HepG2 (cell line): ENCODE measurements around the gene C1QTNF12. TPM values are rescaled to one million over a fixed set of nuclear protein-coding genes. Genes with fewer than 3 reads are reported as not detected.

ENCODE experiments used
- ATAC-seq: fragments of 200-7000 bp; cut with Tn5 transposase; 3 replicates; pipeline ENCODE4 v1.9.1; 2020; ENCODE audit warnings: mild to moderate bottlenecking, moderate library complexity
- BruUV-seq: library from RNA; stranded (reverse); fragments of 400-500 nt; replicated peaks from 2 replicates; lab custom pipeline; 2021; lab: Mats Ljungman, UMichigan
- CTCF ChIA-PET: fragments of 300-600 bp; formaldehyde crosslinking; extraction: SDS; loops from one replicate; lab custom pipeline; 2021; ENCODE audit warnings: low total read pairs, inconsistent platforms, low intra/inter-chr PET ratio; lab: Yijun Ruan, JAX
- POLR2A ChIA-PET: fragments of 350-600 bp; sonication (Branson Sonifier 250); formaldehyde crosslinking; loops from one replicate; lab custom pipeline; 2020; ENCODE audit warnings: antibody characterized with exemption, inconsistent platforms; lab: Yijun Ruan, JAX
- DNase-seq: peaks from one replicate; pipeline ENCODE4 v3.0.0-alpha.2; 2015; ENCODE audit warnings: low spot score
- FAIRE-seq: peaks from 3 replicates; lab custom pipeline; 2011; peaks lifted over from hg19 to GRCh38; lab: Jason Lieb, UNC
- H2AFZ ChIP-seq: one replicate; pipeline ENCODE4 v1.6.1; 2011; ENCODE audit warnings: low read length, inconsistent platforms
- H3K27ac ChIP-seq: fragments of 300-600 bp; 3 replicates; pipeline ENCODE4 v1.8.0; 2011; ENCODE audit warnings: mixed run types, mild to moderate bottlenecking, mixed read lengths, low read length, inconsistent platforms; ENCODE audit not compliant: insufficient read depth; ENCODE audit errors: extremely low read length
- H3K27me3 ChIP-seq, 2 experiments: fragments of 200-600 bp in 1 of 2; 2 replicates in 1 of 2; 3 replicates in 1 of 2; pipeline versions ENCODE4 v1.6.0 to v1.8.0; 2011; ENCODE audit warnings: low read length in 2 of 2, mild to moderate bottlenecking in 2 of 2, moderate library complexity in 2 of 2, inconsistent platforms in 1 of 2; ENCODE audit not compliant: insufficient read depth in 2 of 2, control insufficient read depth in 1 of 2
- H3K36me3 ChIP-seq, 2 experiments: fragments of 200-600 bp in 1 of 2; replicated peaks in 1 of 2; 2 replicates in 1 of 2; 3 replicates in 1 of 2; pipeline versions ENCODE4 v1.5.1 to v1.8.0; 2011; ENCODE audit warnings: low read length in 2 of 2, inconsistent platforms in 1 of 2; ENCODE audit not compliant: insufficient read depth in 2 of 2, control insufficient read depth in 1 of 2
- H3K4me1 ChIP-seq: 2 replicates; pipeline ENCODE4 v1.5.1; 2012; ENCODE audit warnings: low read length, inconsistent platforms; ENCODE audit not compliant: insufficient read depth
- H3K4me2 ChIP-seq: 2 replicates; pipeline ENCODE4 v1.6.0; 2011; ENCODE audit warnings: low read depth, low read length, inconsistent platforms
- H3K4me3 ChIP-seq, 3 experiments: fragments of 200-600 bp in 1 of 3; sonication (generic), shearing (Covaris generic) in 1 of 3; replicated peaks in 1 of 3; 2 replicates each; pipeline ENCODE4 v1.5.1; 2011 to 2016; ENCODE audit warnings: low read length in 3 of 3, inconsistent platforms in 2 of 3, low read depth in 2 of 3, mild to moderate bottlenecking in 2 of 3, control low read depth in 1 of 3, mixed read lengths in 1 of 3; ENCODE audit not compliant: insufficient read depth in 1 of 3
- H3K79me2 ChIP-seq: one replicate; pipeline ENCODE4 v1.6.1; 2011; ENCODE audit warnings: low read length, inconsistent platforms; ENCODE audit not compliant: insufficient read depth
- H3K9ac ChIP-seq: 2 replicates; pipeline ENCODE4 v1.6.0; 2011; ENCODE audit warnings: mild to moderate bottlenecking, low read depth, low read length, inconsistent platforms; ENCODE audit not compliant: insufficient read depth
- H3K9me3 ChIP-seq: 2 replicates; pipeline ENCODE4 v1.5.1; 2012; ENCODE audit warnings: mild to moderate bottlenecking, low read length
- H4K20me1 ChIP-seq: 2 replicates; pipeline ENCODE4 v1.6.0; 2011; ENCODE audit warnings: inconsistent platforms, mild to moderate bottlenecking, low read length, moderate library complexity; ENCODE audit not compliant: insufficient read depth
- AGO2 ChIP-seq: fragments of 200-400 bp; formaldehyde crosslinking; optimal IDR thresholded peaks from 2 replicates; pipeline ENCODE3; 2017; ENCODE audit warnings: mild to moderate bottlenecking, low read depth, low read length, moderate library complexity
- KAT7 ChIP-seq: IDR thresholded peaks from 2 replicates; pipeline ENCODE4 v1.6.1; 2018; ENCODE audit warnings: borderline replicate concordance, missing compliant biosample characterization
- MLLT10 ChIP-seq: sonication (generic); formaldehyde crosslinking; IDR thresholded peaks from 2 replicates; pipeline ENCODE4 v1.4.0; 2020; ENCODE audit warnings: missing genetic modification reagents
- POLR2A ChIP-seq, 2 experiments: IDR thresholded peaks; 2 replicates each; pipeline ENCODE4 v1.6.1; 2011; ENCODE audit warnings: low read depth in 2 of 2, low read length in 2 of 2, mild to moderate bottlenecking in 1 of 2, moderate library complexity in 1 of 2; ENCODE audit not compliant: insufficient read depth in 1 of 2
- RBFOX2 ChIP-seq: fragments of 200-400 bp; formaldehyde crosslinking; IDR thresholded peaks from 2 replicates; pipeline ENCODE4 v1.6.1; 2017; ENCODE audit warnings: low read depth, mild to moderate bottlenecking, low read length
- RBM22 ChIP-seq: fragments of 200-400 bp; formaldehyde crosslinking; optimal IDR thresholded peaks from 2 replicates; pipeline ENCODE3; 2017; ENCODE audit warnings: mild to moderate bottlenecking, low read length, moderate library complexity
- WGBS: methylation state at CpG from one replicate; pipeline ENCODE4 v1.1.6; 2017; ENCODE audit warnings: low lambda C conversion rate; 5-methylcytosine and 5-hydroxymethylcytosine counted together
- in situ Hi-C: cut with HindIII; loops from 2 replicates; pipeline ENCODE4 v1.10.0; 2017; ENCODE audit warnings: low pct_unique_long_range_greater_than_20kb; ENCODE audit not compliant: extremely low pct_ligation_motif_present
- intact Hi-C: fragments of 100-400 bp; cut with micrococcal nuclease; formaldehyde crosslinking; loops from one replicate; pipeline ENCODE4 v1.10.0; 2022; ENCODE audit not compliant: unreplicated experiment
- polyA plus RNA-seq, 8 experiments: library from polyadenylated mRNA; depleted of rRNA in 3 of 8; stranded (reverse) in 7 of 8; unstranded in 1 of 8; fragments of >200 nt; fragmentation: Illumina TruSeq in 4 of 8; extraction: Trizol in 4 of 8; gene quantifications; 2 replicates each; pipeline versions ENCODE4 v1.2.1 to v1.2.3, GENCODE V29; 2011 to 2016; ENCODE audit warnings: low read depth in 4 of 8, missing spikeins in 1 of 8, mixed read lengths in 1 of 8; ENCODE audit not compliant: insufficient read depth in 1 of 8
- total RNA-seq, 5 experiments: library from RNA; depleted of rRNA; stranded (reverse); fragments of >200 nt; fragmentation: Illumina TruSeq; extraction: Trizol; gene quantifications; 2 replicates each; pipeline ENCODE4 v1.2.3, GENCODE V29; 2016; ENCODE audit warnings: low read depth in 1 of 5

The C1QTNF12 gene
- total and polyA plus RNA-seq, 2 of the 13 experiments (the other 11 are each of a cell fraction or from before 2014, with no cell fraction given) = 0.18 to 0.64 TPM

DNA sequence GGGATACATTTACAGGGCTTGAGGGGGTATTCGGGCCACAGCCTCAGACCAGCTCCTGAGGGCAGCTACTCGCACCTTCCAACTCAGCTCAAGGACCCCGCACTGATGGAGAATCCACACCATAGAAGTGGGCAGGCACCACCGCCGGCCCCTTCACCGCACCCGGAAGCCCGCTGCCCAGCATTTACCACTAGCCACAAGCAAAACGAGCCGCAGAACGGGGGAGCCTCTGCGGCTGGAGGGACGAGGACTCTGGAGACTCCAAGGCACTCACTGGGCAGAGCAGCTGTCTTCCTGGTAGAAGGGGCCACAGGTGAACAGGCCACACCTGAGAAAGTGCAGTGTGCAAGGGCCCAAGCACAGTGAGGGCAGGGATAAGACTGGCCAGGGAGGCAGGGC, 21.8 kb upstream of the C1QTNF12 start:
- Histone ChIP-seq H3K27ac (no peak overlapping the region), H3K36me3 (peaks cover 9 to 41% of the 10 kb centered on the region in 2 experiments), H3K79me2 (peaks cover 41% of the 10 kb centered on the region), H3K9ac (no peak overlapping the region), H3K9me3 (no peaks in the 10 kb centered on the region), H2AFZ (no peak overlapping the region), H3K4me1 (peaks cover 27% of the 10 kb centered on the region), H3K4me2 (no peak overlapping the region), H4K20me1 (peaks cover 21% of the 10 kb centered on the region; the same call in 1 of the 2 replicates), H3K27me3 (no peaks in the 10 kb centered on the region; a peak in 1 of 5 replicates), H3K4me3 (no peak overlapping the region)
- in situ Hi-C loops (no loop called here), intact Hi-C loops (no loop called here)
- FAIRE-seq = no peak
- 96% methylated on average over 13 of the region's 13 CpGs for WGBS
- ATAC-seq = no peak
- no TSS peak for BruUV-seq
- TF ChIP-seq KAT7 (no peak), AGO2 (peak; percentile 13), POLR2A (IDR thresholded peaks at IDR 0.05; ENCODE audit: insufficient read depth in 1 of 2, low read depth in 2 of 2, low read length in 2 of 2) (0 out of 4 replicates have a peak, but pooled peaks of 1 of the 2 experiments have one; percentile 20), RBM22 (peak; percentile 12)
- ChIA-PET CTCF (no interaction called here), POLR2A (no interaction called here)
- no peak for DNase-seq

DNA sequence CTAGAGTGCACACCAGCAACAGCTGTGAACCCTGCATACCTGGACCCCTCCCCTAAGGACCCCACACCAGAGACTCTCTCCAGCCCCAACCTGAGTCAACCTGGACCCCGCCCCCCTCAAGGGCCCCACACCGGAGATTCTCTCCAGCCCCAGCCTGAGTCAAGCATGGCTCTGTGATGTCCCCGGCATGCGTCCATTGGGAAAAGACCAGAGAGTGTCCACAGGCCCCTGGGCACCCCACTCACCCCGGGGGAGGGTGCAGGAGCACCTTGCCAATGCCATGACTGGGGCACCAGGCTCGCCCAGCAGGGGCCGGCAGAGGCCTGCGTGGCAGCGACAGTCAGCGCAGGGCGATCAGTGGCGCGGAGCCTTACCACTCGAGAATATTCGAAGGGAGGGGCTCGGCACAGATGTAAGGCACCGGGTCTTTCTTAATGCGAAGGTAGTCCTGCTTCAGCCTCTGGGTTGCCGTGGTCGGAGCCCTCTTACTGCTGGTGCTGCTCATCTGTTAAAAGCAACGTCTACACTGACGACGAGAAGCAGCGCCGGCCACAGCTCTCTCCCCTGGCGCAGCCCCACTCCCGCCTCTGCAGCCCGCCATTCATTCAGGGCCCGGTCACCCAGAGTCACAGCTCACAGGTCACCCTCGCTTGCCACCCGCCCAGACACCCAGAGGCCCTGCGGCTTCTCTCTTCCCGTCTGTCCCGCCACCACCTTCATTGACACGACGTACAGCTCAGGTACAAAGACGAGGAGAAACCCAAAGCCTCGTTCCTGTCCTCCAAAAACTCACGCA, 21.2 kb upstream of the C1QTNF12 start:
- intact Hi-C loops (no loop called here), in situ Hi-C loops (no loop called here)
- Histone ChIP-seq H3K4me3 (no peak overlapping the region), H3K36me3 (peaks cover 9 to 47% of the 10 kb centered on the region in 2 experiments), H3K4me1 (peaks cover 27% of the 10 kb centered on the region), H4K20me1 (peaks cover 18% of the 10 kb centered on the region; the same call in 1 of the 2 replicates), H3K9ac (no peak overlapping the region), H3K27ac (no peak overlapping the region), H3K27me3 (no peaks in the 10 kb centered on the region), H3K4me2 (no peak overlapping the region), H2AFZ (no peak overlapping the region), H3K9me3 (no peaks in the 10 kb centered on the region), H3K79me2 (peaks cover 35% of the 10 kb centered on the region)
- DNase-seq (no peak), ATAC-seq (no peak), FAIRE-seq (no peak)
- 99% methylated on average over 33 of the region's 39 CpGs for WGBS
- TF ChIP-seq MLLT10 (CRISPR knock-in tag) (no peak), AGO2 (peak; percentile 68), RBFOX2 (peak; percentile 42; the same call in 1 of the 2 replicates)
- ChIA-PET CTCF (no interaction called here), POLR2A (no interaction called here)
- BruUV-seq = no TSS peak
